ENCODE measurements around the gene IPO11.

- TF ChIP-seq CTCF (IDR thresholded peaks at IDR 0.05 in 8 of 11, conservative IDR thresholded peaks at IDR 0.05 in 3 of 11) (no peak), POLR2A (IDR thresholded peaks at IDR 0.05) (no peak), POLR2AphosphoS5 (IDR thresholded peaks at IDR 0.05) (no peak)
These were observed 39.2 kb upstream of the IPO11 start for GRCh38 chr5:62373382-62373781.

All from spleen (tissue), 7 donors.